ENCODE measurements around the gene TIMP3. TPM values are rescaled to one million over a fixed set of nuclear protein-coding genes. Genes with fewer than 3 reads are reported as not detected.

The TIMP3 gene
- polyA plus RNA-seq, 1 of the 3 experiments (the other 2 are of a cell fraction), result 26.1 TPM

- TF ChIP-seq CTCF (IDR thresholded peaks at IDR 0.05) (no peak), RAD21 (IDR thresholded peaks at IDR 0.05; ENCODE audit: low read length) (no peak), CHD2 (IDR thresholded peaks at IDR 0.05; ENCODE audit: low read length, partially characterized antibody) (no peak), RXRA (IDR thresholded peaks at IDR 0.05; ENCODE audit: borderline replicate concordance, low read depth) (no peak), GABPA (IDR thresholded peaks at IDR 0.05; ENCODE audit: low read depth) (no peak), USF1 (IDR thresholded peaks at IDR 0.05; ENCODE audit: borderline replicate concordance, low read depth) (no peak), PBX3 (IDR thresholded peaks at IDR 0.05) (no peak), NFIC (IDR thresholded peaks at IDR 0.05; ENCODE audit: borderline replicate concordance) (no peak), JUND (IDR thresholded peaks at IDR 0.05) (no peak), TAF1 (IDR thresholded peaks at IDR 0.05; ENCODE audit: borderline replicate concordance, low read depth, low read length) (no peak), NRF1 (IDR thresholded peaks at IDR 0.05; ENCODE audit: low read depth, low read length) (no peak), RCOR1 (IDR thresholded peaks at IDR 0.05; ENCODE audit: low read length) (no peak), GATA2 (CRISPR knock-in tag; IDR thresholded peaks at IDR 0.05) (no peak), ZBTB33 (IDR thresholded peaks at IDR 0.05; ENCODE audit: borderline replicate concordance, low read depth) (no peak), REST (IDR thresholded peaks at IDR 0.05; ENCODE audit: low read depth, low read length) (no peak)
- Histone ChIP-seq H3K4me1 (ENCODE audit: control insufficient read depth in 1 of 2, insufficient read depth in 2 of 2, low read depth in 1 of 2, low read length in 1 of 2) (peaks cover 0 to 19% of the 10 kb centered on the region in 2 experiments; a peak in 1 of 4 replicates), H3K9ac (no peak overlapping the region), H4K20me1 (ENCODE audit: insufficient read depth) (no peaks in the 10 kb centered on the region), H3K79me2 (ENCODE audit: insufficient read depth) (no peaks in the 10 kb centered on the region), H3K27ac (ENCODE audit: low read depth in 2 of 2, low read length in 1 of 2) (no peak overlapping the region), H3K4me3 (ENCODE audit: low read depth in 2 of 2, low read length in 1 of 2) (no peak overlapping the region), H3K27me3 (ENCODE audit: insufficient read depth) (no peaks in the 10 kb centered on the region), H2AFZ (ENCODE audit: low read depth) (no peak overlapping the region), H3K4me2 (no peak overlapping the region), H3K36me3 (replicated peaks in 1 of 2; ENCODE audit: control insufficient read depth in 1 of 2, insufficient read depth in 2 of 2, low read length in 1 of 2) (peaks cover 0 to 4% of the 10 kb centered on the region in 2 experiments), H3F3A (replicated peaks; ENCODE audit: insufficient read depth) (no peaks in the 10 kb centered on the region), H3K9me2 (no peaks in the 10 kb centered on the region), H3K9me3 (no peaks in the 10 kb centered on the region)
- WGBS (ENCODE audit: low lambda C conversion rate), result 67% methylated on average over 8 of the region's 8 CpGs
- no peak for DNase-seq
- ChIA-PET POLR2A (no interaction called here), CTCF (interaction anchor here (1.2 kb wide), 1 partner anchor 89 kb away, joined by 3 read pairs; no protein-coding TSS in a partner anchor)
These were observed 61.6 kb downstream of the TIMP3 start for GRCh38 chr22:32862936-32863661.

Measured in SK-N-SH (cell line).